Measurements from ENCODE around the gene HCN2.

DNA sequence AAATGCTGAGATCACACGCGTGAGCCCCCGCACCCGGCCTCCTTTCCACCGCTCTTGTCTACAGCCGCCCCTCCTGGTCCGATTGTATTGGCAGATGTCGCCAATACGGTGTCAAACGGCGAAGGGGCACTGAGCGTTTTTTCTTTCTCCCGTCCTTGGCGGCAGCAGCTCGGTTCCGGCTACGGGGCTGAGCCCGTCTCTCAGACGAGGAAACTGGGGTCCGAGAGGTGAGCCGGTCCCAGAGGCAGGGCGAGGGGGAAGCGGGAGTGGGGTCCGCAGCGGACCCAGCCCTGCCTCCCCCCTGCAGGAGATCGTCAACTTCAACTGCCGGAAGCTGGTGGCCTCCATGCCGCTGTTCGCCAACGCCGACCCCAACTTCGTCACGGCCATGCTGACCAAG is 23.3 kb downstream of the HCN2 start:
- TF ChIP-seq POLR2AphosphoS5 (IDR thresholded peaks at IDR 0.05; ENCODE audit: borderline replicate concordance, low read depth, low read length) (no peak), EZH2 (IDR thresholded peaks at IDR 0.05) (no peak), FOXP2 (optimal IDR thresholded peaks at IDR 0.05; ENCODE audit: control extremely low read depth, extremely low read length, insufficient read depth) (no peak)

Data from SK-N-MC (cell line).